Activated CD4-positive, alpha-beta T cell treated with anti-CD3 and anti-CD28 coated beads, Interleukin-2, amount 50 U/mL, for 16 hours (primary cell): ENCODE measurements around the gene GNB1L.
A peak's percentile ranks its signal among the peaks of the same experiment; 100 is the strongest.

Experiments
- DNase-seq: peaks from one replicate; pipeline ENCODE4 v3.0.0-alpha.2; 2020

Gene GNB1L

GRCh38 chr22:19854778-19855503 lies at the start of gene GNB1L, which contains the start of gene RTL10:
TSS of gene GNB1L (minus strand) at chr22:19854874. CDS start at chr22:19821355, 33,519 bp downstream.
TSS of gene RTL10 (minus strand) at chr22:19854874. CDS start at chr22:19852261, 2,613 bp downstream.
- DNase-seq: peak; percentile 97

GRCh38 chr22:19904174-19904856 lies 49.6 kb upstream of the GNB1L start:
- DNase-seq: no peak

DNA sequence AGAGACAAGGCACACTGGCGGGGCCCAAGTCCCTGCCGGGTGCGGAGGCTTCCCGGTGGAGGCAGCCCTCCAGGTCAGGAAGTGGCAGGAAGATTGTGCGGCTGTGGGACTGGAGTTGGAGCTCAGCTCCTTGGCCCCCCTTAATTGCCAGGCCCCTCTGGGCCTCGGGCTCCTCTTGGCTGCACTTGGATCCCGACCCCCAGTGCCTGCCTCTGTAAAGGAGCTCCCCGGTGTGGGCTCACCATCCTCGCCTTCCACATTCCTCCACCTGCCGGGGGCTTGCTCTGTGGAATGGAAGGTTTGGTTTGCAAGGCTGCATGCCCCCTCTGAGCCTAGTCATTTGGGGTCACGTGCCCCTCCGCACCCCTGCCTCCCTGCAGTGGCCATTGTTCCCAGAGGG lies 48.8 kb upstream of the GNB1L start:
- DNase-seq: no peak

GRCh38 chr22:19903031-19903430 lies 48.4 kb upstream of the GNB1L start:
- DNase-seq: no peak

GRCh38 chr22:19902245-19902715 lies 47.6 kb upstream of the GNB1L start:
- no peak for DNase-seq

GRCh38 chr22:19901577-19902244 lies 47.0 kb upstream of the GNB1L start:
- no peak for DNase-seq

DNA sequence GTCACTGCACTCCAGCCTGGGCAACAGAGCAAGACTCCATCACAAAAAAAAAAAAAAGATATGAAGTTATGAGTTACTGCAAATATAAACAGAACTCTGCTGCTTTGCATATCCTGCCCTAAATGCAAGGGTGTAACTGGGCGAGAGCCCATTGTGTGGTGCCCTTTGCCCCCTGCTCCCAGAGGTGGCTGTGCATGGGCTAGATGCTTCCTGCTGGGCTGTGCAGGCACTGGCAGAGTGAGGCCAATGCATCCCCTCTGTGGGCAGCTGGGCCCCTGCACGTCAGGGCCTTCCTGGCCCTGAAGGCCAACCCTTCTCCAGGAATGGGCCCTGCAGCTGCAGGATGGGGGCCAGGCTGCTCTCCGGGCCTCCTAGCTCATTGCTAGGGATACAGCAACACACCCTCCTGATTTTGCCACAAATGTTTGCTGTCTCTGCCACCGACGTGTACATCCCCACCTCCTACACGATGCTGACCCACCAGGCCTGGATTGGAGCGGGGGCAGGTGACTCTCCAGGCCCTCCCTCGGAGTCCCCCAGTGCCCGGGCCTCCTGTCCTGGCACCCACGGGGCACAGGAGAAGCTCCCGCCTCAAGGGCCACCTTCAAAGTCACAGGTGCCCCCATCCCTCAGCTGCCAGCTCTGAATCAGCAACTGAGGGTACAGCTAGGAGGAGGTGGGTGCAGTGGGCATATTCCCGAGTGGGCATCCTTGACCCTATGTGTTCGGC lies 46.2 kb upstream of the GNB1L start:
- DNase-seq: no peak

DNA sequence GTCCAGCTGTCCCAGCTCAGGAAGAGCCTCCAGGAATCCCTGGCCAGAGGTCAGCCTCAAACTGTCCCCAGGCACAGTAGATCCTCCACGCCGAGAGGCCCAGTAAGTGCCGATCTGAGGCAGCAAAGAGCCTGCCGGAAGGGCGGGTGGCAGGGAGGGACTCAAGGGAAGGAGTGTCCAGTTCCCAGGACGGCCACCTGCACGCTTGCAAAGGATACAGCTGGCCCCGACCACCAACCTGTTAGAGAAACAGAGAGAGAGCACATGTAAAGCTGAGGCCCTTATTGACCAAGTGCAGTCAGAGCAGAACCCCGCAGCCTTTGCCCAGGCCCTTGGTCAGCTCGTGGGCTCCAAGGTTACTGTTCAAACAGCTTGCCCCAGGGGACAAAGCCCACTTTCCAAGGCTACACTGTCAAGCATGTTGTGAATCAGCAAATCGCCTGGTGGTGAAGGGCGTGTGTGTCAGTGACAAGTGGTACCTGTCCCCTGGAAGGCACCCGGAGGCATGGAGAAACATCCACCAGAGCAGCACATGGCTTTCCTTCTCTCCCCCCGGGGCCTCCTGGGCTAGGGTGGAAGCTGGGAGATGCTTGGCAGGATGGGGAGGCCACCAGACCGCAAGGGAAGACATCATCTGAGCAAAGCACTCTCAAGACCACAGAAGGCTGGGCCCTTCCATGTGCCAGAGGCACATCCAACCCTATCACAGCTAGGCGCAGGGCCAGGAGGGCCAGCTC lies 44.3 kb upstream of the GNB1L start:
- DNase-seq: no peak

- DNase-seq: no peak
These were observed 43.5 kb upstream of the GNB1L start for GRCh38 chr22:19898145-19898544.

DNA sequence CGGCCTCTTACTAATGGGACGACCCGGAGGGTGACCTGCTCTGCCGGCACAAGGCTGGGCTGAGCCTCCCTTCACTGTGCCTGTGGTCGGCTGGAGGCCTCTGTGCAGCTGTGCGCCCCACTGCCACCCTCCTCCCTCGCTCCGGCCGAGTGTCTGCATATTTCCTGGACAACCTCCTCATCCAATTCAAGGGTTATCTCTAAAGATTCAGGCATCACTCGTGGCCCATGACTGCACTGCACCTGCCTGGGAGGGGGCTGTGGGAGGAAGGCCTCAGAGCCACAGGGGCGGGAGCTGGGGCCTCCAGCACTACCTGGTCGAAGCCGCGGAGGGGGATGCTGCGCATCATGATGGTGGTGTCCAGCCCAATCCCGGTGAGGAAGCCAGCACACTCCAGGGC lies 43.1 kb upstream of the GNB1L start:
- no peak for DNase-seq

DNA sequence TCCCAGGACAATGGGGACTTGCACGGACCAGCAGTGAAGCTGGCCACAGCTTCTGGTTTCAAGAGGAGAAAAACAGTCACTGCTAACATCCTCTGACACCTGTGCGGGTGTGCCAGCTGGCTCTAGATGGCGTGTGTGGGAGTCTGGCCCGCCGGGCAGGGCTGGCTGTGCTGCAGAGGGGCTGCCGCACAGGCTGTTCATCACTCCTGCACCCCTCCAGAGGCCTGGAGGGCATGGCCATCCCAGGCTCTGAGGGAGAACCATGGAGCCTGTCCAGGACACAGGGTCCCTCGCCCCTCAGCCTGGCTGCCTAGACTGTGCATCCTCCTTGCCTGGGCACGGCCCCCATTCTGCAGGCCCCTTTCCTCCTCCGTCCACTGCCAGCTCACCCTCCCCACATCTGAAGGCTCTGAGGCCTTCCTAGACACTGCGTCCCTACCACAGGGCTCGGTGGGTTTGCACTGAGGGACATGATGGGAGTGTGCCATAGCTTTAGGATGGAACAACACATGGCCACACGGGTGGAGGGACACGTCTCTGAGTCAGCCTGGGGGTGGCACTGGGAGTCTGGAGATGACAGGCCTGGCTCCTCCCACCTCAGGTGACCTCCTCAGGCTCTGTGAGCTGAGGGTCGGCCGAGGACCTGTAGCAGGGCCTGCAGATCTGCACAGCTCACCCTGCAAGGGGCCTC lies 42.1 kb upstream of the GNB1L start:
- DNase-seq: no peak

- no peak for DNase-seq
These were observed 40.6 kb upstream of the GNB1L start for GRCh38 chr22:19895160-19895849.

DNA sequence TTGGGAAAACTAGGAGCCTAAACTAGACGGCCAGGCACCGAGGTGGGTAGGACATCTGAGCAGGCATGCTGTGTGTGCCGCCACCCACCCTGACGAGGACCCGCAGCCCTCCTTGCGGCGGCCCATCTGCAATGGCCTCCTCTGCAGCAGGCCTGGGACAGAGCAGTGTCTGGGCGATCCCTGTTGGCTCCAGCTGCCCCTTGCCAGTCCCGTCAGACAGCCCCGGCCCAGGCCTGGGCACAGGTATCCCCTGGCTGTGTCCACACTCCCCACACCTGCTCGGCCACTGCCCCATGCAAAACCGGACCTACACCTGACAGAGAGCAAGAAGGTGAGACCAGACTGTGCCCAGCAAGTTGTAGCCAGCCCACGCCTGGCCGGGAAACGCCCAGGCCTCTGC lies 38.7 kb upstream of the GNB1L start:
- DNase-seq: no peak

- no peak for DNase-seq
These were observed 38.3 kb upstream of the GNB1L start for GRCh38 chr22:19892925-19893324.

GRCh38 chr22:19892257-19892879 lies 37.7 kb upstream of the GNB1L start:
- DNase-seq: peak; percentile 80

DNA sequence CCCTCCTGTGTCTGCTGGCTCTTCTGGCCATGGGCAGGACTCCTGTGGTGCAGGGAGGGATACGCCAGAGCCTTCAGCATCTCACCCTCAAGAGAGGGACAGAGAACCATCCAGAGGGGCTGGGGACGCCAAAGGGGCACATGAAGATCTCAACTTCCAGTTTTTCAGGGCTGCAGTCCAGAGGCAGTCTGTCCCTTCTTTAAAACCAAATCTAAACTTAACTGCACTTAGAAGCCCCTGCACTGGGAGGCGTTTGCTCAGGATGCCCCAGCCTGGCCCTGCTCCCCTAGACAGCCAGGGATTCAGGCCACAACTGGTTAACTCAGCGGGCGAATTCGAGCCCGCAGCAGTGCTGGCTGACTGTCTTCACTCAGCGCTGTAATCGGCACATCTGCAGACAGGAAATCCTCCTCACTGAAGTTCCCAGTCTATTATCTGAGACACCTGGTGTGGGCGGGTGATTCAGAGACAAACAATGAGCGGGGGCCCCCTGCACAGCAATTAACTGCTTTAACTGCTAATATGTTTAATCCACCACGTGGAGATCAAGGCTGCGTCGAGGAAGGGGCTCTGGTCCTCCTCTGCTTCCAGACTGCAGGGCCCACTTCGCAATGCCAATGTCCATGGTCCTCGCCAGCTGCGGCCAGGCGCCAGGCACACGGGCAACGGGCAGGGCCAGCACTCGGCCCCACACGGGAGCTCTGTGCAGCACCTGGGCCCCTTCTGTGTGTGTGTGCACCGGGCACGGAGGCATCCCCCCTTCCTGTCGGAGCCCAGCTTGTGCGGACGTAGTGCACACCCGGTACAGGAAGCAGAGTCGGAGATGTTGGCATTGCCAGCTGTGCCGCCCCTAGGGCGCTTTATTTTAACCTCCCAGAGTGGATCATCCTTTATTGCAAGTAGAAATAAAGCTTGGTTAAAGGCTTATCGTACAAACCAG lies 36.9 kb upstream of the GNB1L start:
- peak; percentile 81 for DNase-seq

DNA sequence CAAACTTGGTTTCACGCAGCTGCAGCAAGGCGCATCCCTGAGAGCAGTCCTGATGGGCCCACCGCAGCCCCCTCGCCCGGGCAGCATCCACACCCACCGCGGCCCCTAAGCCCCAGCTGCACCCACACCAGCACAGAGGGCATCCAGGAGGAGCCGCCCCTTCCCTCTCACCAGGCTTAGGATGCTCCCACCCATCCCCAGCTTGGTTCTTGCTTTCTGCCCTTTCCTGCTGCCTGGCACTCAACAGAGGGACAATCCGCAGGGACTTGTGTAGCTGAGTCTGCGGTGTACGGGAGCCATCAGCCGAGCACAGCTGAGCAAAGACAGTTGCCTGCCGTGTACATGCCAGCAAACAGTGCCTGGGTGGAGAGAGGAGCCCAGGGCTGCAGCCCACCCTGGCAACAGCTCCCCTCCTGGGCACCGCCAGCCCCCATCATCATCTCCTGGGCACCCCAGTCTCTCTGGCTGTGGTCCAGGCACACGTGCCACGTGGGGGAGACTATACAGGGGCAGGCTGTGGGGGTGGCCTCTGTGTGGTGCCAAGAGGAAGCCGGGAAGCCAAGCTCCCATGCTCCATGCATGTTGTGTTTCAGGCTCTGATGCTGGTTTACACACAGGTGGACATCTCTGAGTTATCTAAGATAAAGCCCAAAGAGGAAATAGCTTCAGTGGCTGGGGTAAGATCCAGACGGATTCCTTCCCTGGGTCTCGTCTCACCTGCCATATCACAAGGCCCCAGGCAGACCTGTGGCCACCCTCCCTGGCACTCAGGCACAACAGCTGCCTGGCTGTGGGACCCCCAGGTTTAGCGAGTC lies 36.0 kb upstream of the GNB1L start:
- DNase-seq: no peak

DNA sequence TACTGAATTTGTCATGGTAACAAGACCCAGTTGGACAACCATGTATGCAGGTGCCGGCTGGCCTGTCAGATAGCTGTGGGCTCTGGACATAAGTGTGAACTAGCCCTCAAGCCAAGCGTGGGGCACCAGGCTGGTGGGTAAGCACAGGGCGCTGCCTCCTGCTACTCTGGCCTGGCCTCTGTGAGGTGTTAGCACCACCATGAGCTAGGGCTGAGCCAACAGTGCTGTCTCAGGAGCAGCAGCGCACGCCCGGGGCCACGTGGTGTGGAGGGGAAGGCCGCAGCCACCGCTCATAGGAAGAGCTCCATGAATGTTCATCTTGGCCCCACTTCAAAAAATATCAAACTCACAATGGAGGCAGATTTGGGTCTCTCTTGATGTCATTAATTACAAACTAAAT lies 35.3 kb upstream of the GNB1L start:
- DNase-seq: no peak
